ENCODE results near the gene YTHDF1.
A peak's percentile ranks its signal among the peaks of the same experiment; 100 is the strongest.
"Not testable (repeated sequence)": the region's sequence is repeated elsewhere in the genome, so short reads cannot be mapped to it uniquely, and the experiment has no call there.

Gene YTHDF1

GRCh38 chr20:63227260-63227659, 11.3 kb upstream of the YTHDF1 start:
- H3K9me3 Mint-ChIP-seq, result no peaks in the 10 kb centered on the region
- peaks cover 32% of the 10 kb centered on the region for H3K27me3 Mint-ChIP-seq (ENCODE audit: low read depth)
- no peak overlapping the region for H3K27ac Mint-ChIP-seq
- no peak overlapping the region for H3K4me3 Mint-ChIP-seq
- no peaks in the 10 kb centered on the region for H3K36me3 Mint-ChIP-seq (ENCODE audit: low read depth)
- DNase-seq (ENCODE audit: low spot score), result no peak
- no peaks in the 10 kb centered on the region for H3K4me1 Mint-ChIP-seq (ENCODE audit: low read depth)

GRCh38 chr20:63226042-63226943, 10.4 kb upstream of the YTHDF1 start:
- no peak for DNase-seq (ENCODE audit: low spot score)
- Mint-ChIP-seq H3K36me3 (ENCODE audit: low read depth) (no peaks in the 10 kb centered on the region), H3K9me3 (no peaks in the 10 kb centered on the region), H3K27me3 (ENCODE audit: low read depth) (peaks cover 25% of the 10 kb centered on the region), H3K4me1 (ENCODE audit: low read depth) (no peaks in the 10 kb centered on the region), H3K4me3 (no peak overlapping the region), H3K27ac (no peak overlapping the region)

GRCh38 chr20:63225082-63225454, 9.1 kb upstream of the YTHDF1 start:
- no peak overlapping the region for H3K4me3 Mint-ChIP-seq
- no peaks in the 10 kb centered on the region for H3K4me1 Mint-ChIP-seq (ENCODE audit: low read depth)
- no peaks in the 10 kb centered on the region for H3K36me3 Mint-ChIP-seq (ENCODE audit: low read depth)
- DNase-seq (ENCODE audit: low spot score), result no peak
- peaks cover 13% of the 10 kb centered on the region for H3K27me3 Mint-ChIP-seq (ENCODE audit: low read depth)
- no peaks in the 10 kb centered on the region for H3K9me3 Mint-ChIP-seq
- H3K27ac Mint-ChIP-seq, result no peak overlapping the region

- no peak overlapping the region for H3K27ac Mint-ChIP-seq
- no peaks in the 10 kb centered on the region for H3K9me3 Mint-ChIP-seq
- H3K4me3 Mint-ChIP-seq, result no peak overlapping the region
- H3K27me3 Mint-ChIP-seq (ENCODE audit: low read depth), result peaks cover 9% of the 10 kb centered on the region
- no peaks in the 10 kb centered on the region for H3K4me1 Mint-ChIP-seq (ENCODE audit: low read depth)
- no peak for DNase-seq (ENCODE audit: low spot score)
- no peaks in the 10 kb centered on the region for H3K36me3 Mint-ChIP-seq (ENCODE audit: low read depth)
Observed at GRCh38 chr20:63224412-63225081, 8.6 kb upstream of the YTHDF1 start.

DNA sequence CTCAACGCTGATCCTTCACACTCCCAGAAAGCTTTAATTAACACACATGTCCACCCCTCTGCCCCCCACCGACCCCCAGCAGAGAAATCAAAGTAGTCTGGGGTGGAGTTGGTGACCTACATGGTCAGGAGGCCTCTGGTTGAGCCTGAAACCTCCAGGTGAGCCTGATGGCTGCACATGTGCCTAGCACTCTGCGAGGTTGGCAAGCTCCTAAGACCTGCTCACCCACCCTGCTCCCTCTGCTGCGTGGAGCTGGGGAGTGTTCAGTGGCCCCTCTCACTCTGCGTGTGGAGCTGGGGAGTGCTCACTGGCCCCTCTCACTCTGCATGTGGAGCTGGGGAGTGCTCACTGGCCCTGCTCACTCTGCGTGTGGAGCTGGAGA, 7.9 kb upstream of the YTHDF1 start:
- no peak overlapping the region for H3K4me3 Mint-ChIP-seq
- H3K27me3 Mint-ChIP-seq (ENCODE audit: low read depth), result peaks cover 7% of the 10 kb centered on the region
- H3K27ac Mint-ChIP-seq, result no peak overlapping the region
- no peaks in the 10 kb centered on the region for H3K36me3 Mint-ChIP-seq (ENCODE audit: low read depth)
- no peaks in the 10 kb centered on the region for H3K4me1 Mint-ChIP-seq (ENCODE audit: low read depth)
- no peak for DNase-seq (ENCODE audit: low spot score)
- H3K9me3 Mint-ChIP-seq, result no peaks in the 10 kb centered on the region

DNA sequence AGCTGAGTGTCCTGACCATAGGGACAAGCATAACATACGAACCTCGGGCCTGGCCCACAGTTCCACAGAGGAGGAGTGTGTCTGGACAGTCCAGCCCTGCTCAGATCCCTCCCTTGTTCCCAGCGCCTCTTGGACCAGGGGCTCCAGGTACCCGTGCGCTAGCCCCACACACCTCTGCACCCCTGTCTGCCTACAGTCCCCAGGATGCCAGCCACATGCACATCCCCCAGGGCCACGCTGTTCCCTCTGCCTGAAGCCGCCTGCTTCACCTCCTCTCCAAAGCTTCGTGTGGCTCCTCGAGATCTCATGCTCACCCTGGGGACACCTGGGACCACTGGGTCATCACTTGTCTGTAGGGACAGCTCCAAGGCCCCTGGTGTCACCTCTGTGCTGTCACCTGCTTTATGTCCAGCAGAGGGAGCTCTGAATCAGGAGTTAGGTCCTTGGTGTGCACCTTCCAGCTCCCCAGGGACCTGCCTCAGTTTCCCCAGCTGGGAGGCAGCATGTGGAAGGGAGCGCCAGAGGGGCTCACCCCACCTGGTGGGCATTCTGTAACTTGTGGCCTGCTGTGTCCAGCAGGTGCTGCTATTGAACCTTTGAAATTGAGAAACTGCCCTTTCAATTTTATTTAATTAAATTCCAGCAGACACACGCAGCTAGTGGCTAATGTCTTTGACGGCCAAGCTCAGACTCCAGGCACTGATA, 7.3 kb upstream of the YTHDF1 start:
- H3K4me1 Mint-ChIP-seq (ENCODE audit: low read depth), result no peaks in the 10 kb centered on the region
- DNase-seq (ENCODE audit: low spot score), result peak; percentile 21
- no peaks in the 10 kb centered on the region for H3K9me3 Mint-ChIP-seq
- peaks cover 2% of the 10 kb centered on the region for H3K27me3 Mint-ChIP-seq (ENCODE audit: low read depth)
- no peak overlapping the region for H3K4me3 Mint-ChIP-seq
- H3K36me3 Mint-ChIP-seq (ENCODE audit: low read depth), result no peaks in the 10 kb centered on the region
- H3K27ac Mint-ChIP-seq, result no peak overlapping the region

DNA sequence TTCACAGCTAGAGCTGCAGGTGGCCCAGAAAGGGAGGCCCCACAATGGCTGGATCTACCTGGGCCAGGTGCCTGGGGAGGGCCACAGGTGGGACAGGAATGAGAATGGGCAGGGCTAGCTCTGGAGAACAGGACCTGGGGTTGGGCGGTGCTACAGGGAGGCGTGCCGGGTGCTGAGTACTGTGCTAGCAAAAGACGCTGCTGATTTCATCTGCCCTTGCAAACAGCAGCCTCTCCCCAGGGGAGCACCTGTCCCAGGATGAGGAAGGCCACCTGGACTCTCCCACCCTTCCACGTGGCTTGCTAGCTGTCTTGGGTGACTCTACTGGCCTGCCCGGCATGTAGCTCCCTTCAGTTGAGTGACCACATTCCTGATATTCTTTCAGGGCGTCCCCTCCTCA, 6.6 kb upstream of the YTHDF1 start:
- no peak for DNase-seq (ENCODE audit: low spot score)
- Mint-ChIP-seq H3K27ac (no peak overlapping the region), H3K4me1 (ENCODE audit: low read depth) (no peaks in the 10 kb centered on the region), H3K9me3 (no peaks in the 10 kb centered on the region), H3K27me3 (ENCODE audit: low read depth) (peaks cover 2% of the 10 kb centered on the region), H3K4me3 (no peak overlapping the region), H3K36me3 (ENCODE audit: low read depth) (no peaks in the 10 kb centered on the region)

- not testable (repeated sequence) for H3K36me3 Mint-ChIP-seq (ENCODE audit: low read depth); H3K27ac Mint-ChIP-seq; DNase-seq (ENCODE audit: low spot score); H3K27me3 Mint-ChIP-seq (ENCODE audit: low read depth); H3K9me3 Mint-ChIP-seq; H3K4me1 Mint-ChIP-seq (ENCODE audit: low read depth); H3K4me3 Mint-ChIP-seq
Observed at GRCh38 chr20:63221400-63222053, 5.6 kb upstream of the YTHDF1 start.

- DNase-seq (ENCODE audit: low spot score), result no peak
- H3K4me1 Mint-ChIP-seq (ENCODE audit: low read depth), result peaks cover 5% of the 10 kb centered on the region
- no peaks in the 10 kb centered on the region for H3K36me3 Mint-ChIP-seq (ENCODE audit: low read depth)
Observed at GRCh38 chr20:63220696-63221399, 4.9 kb upstream of the YTHDF1 start.

DNA sequence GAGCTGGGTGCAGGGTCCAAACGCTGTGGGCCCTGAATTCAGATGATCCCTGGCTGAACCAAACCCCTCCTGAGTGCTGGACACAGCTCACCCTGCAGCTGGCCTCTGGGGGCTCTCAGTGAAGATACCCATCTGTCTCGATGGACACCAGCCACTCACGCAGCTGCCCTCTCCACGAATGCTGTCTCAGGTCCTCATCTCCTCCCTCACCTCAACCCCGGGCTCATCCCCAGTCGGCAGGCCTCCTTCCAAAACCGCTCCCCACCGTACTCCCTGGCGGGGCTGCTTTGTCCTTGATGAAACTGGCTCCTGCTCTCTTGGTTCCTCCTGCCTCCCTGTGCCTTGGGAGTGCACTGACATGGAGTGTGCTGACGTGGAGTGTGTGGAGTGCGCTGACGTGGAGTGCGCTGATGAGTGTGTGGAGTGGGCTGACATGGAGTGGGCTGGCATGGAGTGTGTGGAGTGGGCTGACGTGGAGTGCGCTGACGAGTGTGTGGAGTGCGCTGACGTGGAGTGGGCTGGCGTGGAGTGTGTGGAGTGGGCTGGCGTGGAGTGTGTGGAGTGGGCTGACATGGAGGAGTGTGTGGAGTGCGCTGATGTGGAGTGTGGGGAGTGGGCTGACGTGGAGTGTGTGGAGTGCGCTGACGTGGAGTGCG, 4.1 kb upstream of the YTHDF1 start:
- Mint-ChIP-seq H3K9me3 (no peaks in the 10 kb centered on the region), H3K27me3 (ENCODE audit: low read depth) (no peaks in the 10 kb centered on the region), H3K27ac (no peak overlapping the region), H3K4me1 (ENCODE audit: low read depth) (peaks cover 8% of the 10 kb centered on the region), H3K4me3 (no peak overlapping the region), H3K36me3 (ENCODE audit: low read depth) (peaks cover 3% of the 10 kb centered on the region)
- DNase-seq (ENCODE audit: low spot score), result no peak

More at GRCh38 chr20:63220696-63221399, 4.9 kb upstream of the YTHDF1 start:
- Mint-ChIP-seq H3K27me3 (ENCODE audit: low read depth) (no peaks in the 10 kb centered on the region), H3K9me3 (no peaks in the 10 kb centered on the region), H3K4me3 (no peak overlapping the region), H3K27ac (no peak overlapping the region)

- H3K27ac Mint-ChIP-seq, result no peak overlapping the region
- H3K4me3 Mint-ChIP-seq, result no peak overlapping the region
- peaks cover 7% of the 10 kb centered on the region for H3K36me3 Mint-ChIP-seq (ENCODE audit: low read depth)
- no peaks in the 10 kb centered on the region for H3K9me3 Mint-ChIP-seq
- DNase-seq (ENCODE audit: low spot score), result no peak
- H3K4me1 Mint-ChIP-seq (ENCODE audit: low read depth), result peaks cover 14% of the 10 kb centered on the region
- no peaks in the 10 kb centered on the region for H3K27me3 Mint-ChIP-seq (ENCODE audit: low read depth)
Observed at GRCh38 chr20:63219447-63219821, 3.5 kb upstream of the YTHDF1 start.

- no peak for DNase-seq (ENCODE audit: low spot score)
- Mint-ChIP-seq H3K27ac (no peak overlapping the region), H3K9me3 (no peaks in the 10 kb centered on the region), H3K27me3 (ENCODE audit: low read depth) (no peaks in the 10 kb centered on the region), H3K4me3 (no peak overlapping the region), H3K36me3 (ENCODE audit: low read depth) (peaks cover 12% of the 10 kb centered on the region), H3K4me1 (ENCODE audit: low read depth) (peaks cover 18% of the 10 kb centered on the region)
Observed at GRCh38 chr20:63218701-63219446, 2.9 kb upstream of the YTHDF1 start.
